K562 (cell line): Measurements from ENCODE around the gene SLC41A3. TPM values are rescaled to one million over a fixed set of nuclear protein-coding genes. Genes with fewer than 3 reads are reported as not detected.

Source experiments
- ATAC-seq: fragments of 200-7000 bp; cut with Tn5 transposase; 3 replicates; pipeline ENCODE4 v1.9.1; 2020; ENCODE audit warnings: moderate library complexity
- BruUV-seq: library from RNA; stranded (reverse); fragments of 400-500 nt; replicated peaks from 2 replicates; lab custom pipeline; 2021; lab: Mats Ljungman, UMichigan
- CTCF ChIA-PET: fragments of 300-600 bp; formaldehyde crosslinking; extraction: SDS; loops from one replicate; lab custom pipeline; 2021; ENCODE audit warnings: low intra/inter-chr PET ratio; lab: Yijun Ruan, JAX
- POLR2A ChIA-PET: fragments of 300-600, 350-650 bp; sonication (Branson Sonifier 250); formaldehyde crosslinking; extraction: SDS; loops from one replicate; lab custom pipeline; 2021; ENCODE audit warnings: antibody characterized with exemption, inconsistent platforms; lab: Yijun Ruan, JAX
- DNase-seq, 4 experiments: peaks; one replicate each; pipeline versions ENCODE4 v3.0.0 to v3.0.0-alpha.2; 2011 to 2018; ENCODE audit warnings: low spot score in 3 of 4, mixed read lengths in 3 of 4; ENCODE audit errors: extremely low read depth in 1 of 4
- FAIRE-seq: peaks from 2 replicates; lab custom pipeline; 2011; peaks lifted over from hg19 to GRCh38; lab: Jason Lieb, UNC
- H2AFZ ChIP-seq: 2 replicates; pipeline ENCODE4 v1.6.0; 2011; ENCODE audit warnings: low read depth, low read length, control low read depth, inconsistent platforms
- H3K27ac ChIP-seq: fragments of 200-600 bp; 3 replicates; pipeline ENCODE4 v1.8.0; 2011; ENCODE audit warnings: low read depth, mild to moderate bottlenecking, control low read depth, inconsistent platforms, low read length, moderate library complexity, mixed read lengths; ENCODE audit errors: extremely low read depth
- H3K27me3 ChIP-seq, 2 experiments: fragments of 300-600 bp in 1 of 2; 2 replicates in 1 of 2; 3 replicates in 1 of 2; pipeline versions ENCODE4 v1.6.0 to v1.8.0; 2011; ENCODE audit warnings: inconsistent platforms in 2 of 2, low read length in 2 of 2, mild to moderate bottlenecking in 1 of 2, mixed read lengths in 1 of 2, moderate library complexity in 1 of 2; ENCODE audit not compliant: control insufficient read depth in 2 of 2, insufficient read depth in 2 of 2
- H3K36me3 ChIP-seq: fragments of 300-600 bp; 3 replicates; pipeline ENCODE4 v1.8.0; 2011; ENCODE audit warnings: mild to moderate bottlenecking, low read length, inconsistent platforms; ENCODE audit not compliant: control insufficient read depth, insufficient read depth
- H3K4me1 ChIP-seq, 2 experiments: fragments of 200-600 bp in 1 of 2; replicated peaks in 1 of 2; 2 replicates in 1 of 2; 3 replicates in 1 of 2; pipeline versions ENCODE4 v1.5.1 to v1.8.0; 2011; ENCODE audit warnings: inconsistent platforms in 2 of 2, low read length in 2 of 2, mild to moderate bottlenecking in 1 of 2, mixed read lengths in 1 of 2, moderate library complexity in 1 of 2; ENCODE audit not compliant: control insufficient read depth in 2 of 2, insufficient read depth in 2 of 2
- H3K4me2 ChIP-seq: 2 replicates; pipeline ENCODE4 v1.6.1; 2011; ENCODE audit warnings: low read length, control low read depth, inconsistent platforms, mixed read lengths; ENCODE audit not compliant: insufficient read depth
- H3K4me3 ChIP-seq: fragments of 200-600 bp; sonication (generic), shearing (Covaris generic); 2 replicates; pipeline ENCODE4 v1.5.1; 2016; ENCODE audit warnings: control low read depth, inconsistent platforms
- H3K79me2 ChIP-seq: fragments of 200-600 bp; 3 replicates; pipeline ENCODE4 v1.8.0; 2011; ENCODE audit warnings: low read length, inconsistent platforms; ENCODE audit not compliant: control insufficient read depth, insufficient read depth
- H3K9ac ChIP-seq, 2 experiments: 2 replicates each; pipeline versions ENCODE4 v1.6.0 to v1.6.1; 2011; ENCODE audit warnings: low read depth in 2 of 2, low read length in 2 of 2, control low read depth in 1 of 2, inconsistent platforms in 1 of 2, mild to moderate bottlenecking in 1 of 2, mixed read lengths in 1 of 2; ENCODE audit not compliant: insufficient read depth in 1 of 2
- H3K9me1 ChIP-seq: one replicate; pipeline ENCODE4 v1.6.0; 2011; ENCODE audit warnings: inconsistent platforms, mild to moderate bottlenecking, low read length, moderate library complexity; ENCODE audit not compliant: control insufficient read depth, insufficient read depth
- H3K9me3 ChIP-seq: replicated peaks from 2 replicates; pipeline ENCODE4 v1.5.1; 2011; ENCODE audit warnings: low read depth, low read length, inconsistent platforms; ENCODE audit not compliant: control insufficient read depth, insufficient read depth
- H4K20me1 ChIP-seq: replicated peaks from 2 replicates; pipeline ENCODE4 v1.6.1; 2011; ENCODE audit warnings: low read length, inconsistent platforms, mixed read lengths; ENCODE audit not compliant: control insufficient read depth, insufficient read depth
- BRF1 ChIP-seq: IDR thresholded peaks from 3 replicates; pipeline ENCODE4 v1.6.1; 2011; ENCODE audit warnings: borderline replicate concordance, mild to moderate bottlenecking; ENCODE audit not compliant: insufficient read length; ENCODE audit errors: extremely low read depth
- WGBS: fragments of 100-300 bp; shearing (Covaris generic); methylation state at CpG from one replicate; pipeline ENCODE4 v1.1.6; 2016; ENCODE audit warnings: low coverage, mixed read lengths; ENCODE audit not compliant: insufficient coverage; ENCODE audit errors: missing lambda C conversion rate; 5-methylcytosine and 5-hydroxymethylcytosine counted together
- in situ Hi-C: fragments of 300-500 bp; cut with MboI; formaldehyde crosslinking; loops from 4 replicates; pipeline ENCODE4 v1.15.0; 2018; ENCODE audit warnings: inconsistent platforms, mixed read lengths
- intact Hi-C: fragments of 100-400 bp; cut with micrococcal nuclease; formaldehyde crosslinking; loops from 2 replicates; pipeline ENCODE4 v1.14.2; 2022
- polyA plus RNA-seq, 8 experiments: library from polyadenylated mRNA; depleted of rRNA in 4 of 8; stranded (reverse) in 5 of 8; unstranded in 3 of 8; fragments of >200 nt; fragmentation: Nextera tagmentation in 2 of 8; fragmentation: Illumina TruSeq in 1 of 8; extraction: Ambion mirVana in 2 of 8; extraction: Trizol in 1 of 8; gene quantifications; 2 replicates each; pipeline versions ENCODE4 v1.2.1 to v1.2.3, GENCODE V29; 2011 to 2014; ENCODE audit warnings: inconsistent platforms in 1 of 8, missing spikeins in 1 of 8
- total RNA-seq, 7 experiments: library from RNA; depleted of rRNA in 6 of 7; stranded (reverse); fragments of >200 nt in 6 of 7; fragmentation: Illumina TruSeq in 2 of 7; extraction: Trizol in 2 of 7; gene quantifications; 2 replicates each; pipeline versions ENCODE4 v1.2.1 to v1.2.3, GENCODE V29; 2011 to 2021; ENCODE audit warnings: low replicate concordance in 1 of 7

SLC41A3 gene
- total and polyA plus RNA-seq, 9 of the 15 experiments (the other 6 are each of a cell fraction or from before 2014, with no cell fraction given) = 4.1 to 20.7 (median 11.2) TPM

DNA sequence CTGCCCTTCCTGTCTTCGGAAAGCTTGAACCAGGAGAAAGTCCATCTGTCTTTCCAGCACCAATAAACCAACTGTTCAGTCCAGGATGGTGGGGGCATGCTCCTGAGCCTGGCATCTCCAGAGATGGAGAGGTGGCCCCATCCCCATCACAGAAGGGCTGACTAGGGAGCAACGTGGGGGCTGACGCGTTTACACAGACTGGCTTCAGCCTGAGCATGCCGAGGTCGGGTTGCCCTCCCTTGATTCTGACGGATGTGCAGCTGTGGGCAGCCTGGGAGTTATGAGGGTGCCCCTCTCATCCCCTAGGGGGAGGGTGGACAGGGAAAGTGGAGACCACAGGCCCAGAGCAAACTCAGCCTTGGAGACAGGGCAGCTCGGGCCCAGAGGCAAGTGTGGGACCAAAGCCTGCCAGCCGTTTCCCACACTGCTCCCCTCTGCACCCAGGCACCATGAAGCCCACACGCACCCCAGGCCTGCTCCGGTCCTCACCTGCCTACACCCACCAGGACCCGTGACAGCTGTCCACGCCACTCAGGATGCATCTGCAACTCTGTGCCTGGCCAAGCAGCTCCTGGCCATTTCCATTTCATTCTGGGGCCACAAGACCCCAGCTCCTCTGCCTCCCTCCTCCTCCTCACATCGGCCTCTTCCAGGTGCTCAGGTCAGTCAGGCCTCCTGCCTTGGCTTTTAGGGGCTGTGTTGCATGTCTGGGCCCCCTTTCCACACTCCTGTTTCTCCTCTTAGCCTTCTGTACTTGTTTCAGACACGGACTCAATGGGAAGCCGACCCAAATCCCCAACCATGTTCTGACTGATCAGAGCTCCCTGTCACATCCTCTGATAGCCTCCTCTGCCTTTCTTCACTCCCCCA, 48.2 kb upstream of the SLC41A3 start:
- Histone ChIP-seq H3K4me1 (no peaks in the 10 kb centered on the region; a peak in 1 of 5 replicates), H3K27me3 (peaks cover 0 to 44% of the 10 kb centered on the region in 2 experiments; a peak in 2 of 5 replicates), H3K79me2 (no peaks in the 10 kb centered on the region)
- intact Hi-C loops = no loop called here
- no peak for TF ChIP-seq BRF1
- TF ChIP-seq, all 486 proteins: peak for 0
- ChIA-PET CTCF (interaction anchor here (1.1 to 3.8 kb wide), 2 partner anchors 159 to 257 kb away, joined by 3 to 30 read pairs; no protein-coding TSS in a partner anchor), POLR2A (interaction anchor here (0.6 to 0.7 kb wide), 2 partner anchors 11 to 171 kb away, joined by 3 read pairs; no protein-coding TSS in a partner anchor)
- Histone ChIP-seq H2AFZ (no peak overlapping the region), H3K36me3 (no peaks in the 10 kb centered on the region), H3K9ac (no peak overlapping the region), H3K9me1 (no peaks in the 10 kb centered on the region), H4K20me1 (0 out of 2 replicates have a peak, but pooled peaks cover 9% of the 10 kb centered on the region), H3K4me2 (no peak overlapping the region), H3K27ac (no peak overlapping the region), H3K4me3 (no peak overlapping the region), H3K9me3 (no peaks in the 10 kb centered on the region)
- BruUV-seq = no TSS peak
- FAIRE-seq (no peak), ATAC-seq (no peak), DNase-seq (no peak)
- WGBS = 7% methylated on average over 9 of the region's 16 CpGs
- in situ Hi-C loops = loop anchor here (25.0 kb wide), 1 partner anchor 255 kb away; the partner anchor contains the start of gene CFAP100
